22Rv1 (cell line): ENCODE data around the gene ZFYVE26.

Source experiments
- H3K27ac ChIP-seq: fragments of 450-650 bp; 2 replicates; pipeline ENCODE4 v1.5.1; 2017
- CTCF ChIP-seq: fragments of 450-650 bp; IDR thresholded peaks from 2 replicates; pipeline ENCODE4 v1.5.1; 2017; ENCODE audit warnings: mild to moderate bottlenecking
- ZFX ChIP-seq: fragments of 450-650 bp; IDR thresholded peaks from 2 replicates; pipeline ENCODE4 v1.6.1; 2017; ENCODE audit warnings: antibody characterized with exemption, borderline replicate concordance

ZFYVE26 gene

GRCh38 chr14:67735336-67736147 is 80.8 kb downstream of the ZFYVE26 start:
- TF ChIP-seq CTCF (no peak), ZFX (no peak)
- no peak overlapping the region for H3K27ac ChIP-seq

GRCh38 chr14:67734675-67735074 is 81.7 kb downstream of the ZFYVE26 start:
- TF ChIP-seq ZFX: no peak
- no peak for TF ChIP-seq CTCF
- no peak overlapping the region for H3K27ac ChIP-seq

GRCh38 chr14:67733616-67734015 is 82.8 kb downstream of the ZFYVE26 start:
- no peak overlapping the region for H3K27ac ChIP-seq
- no peak for TF ChIP-seq ZFX
- TF ChIP-seq CTCF: no peak

- H3K27ac ChIP-seq: no peak overlapping the region; the same call in 1 of the 2 replicates
- TF ChIP-seq ZFX: no peak
- no peak for TF ChIP-seq CTCF
Observed at GRCh38 chr14:67729072-67729885, 87.1 kb downstream of the ZFYVE26 start.

GRCh38 chr14:67728258-67728657 is 88.1 kb downstream of the ZFYVE26 start:
- no peak overlapping the region for H3K27ac ChIP-seq
- TF ChIP-seq CTCF (no peak), ZFX (no peak)

GRCh38 chr14:67727361-67727760 is 89.0 kb downstream of the ZFYVE26 start:
- H3K27ac ChIP-seq: no peak overlapping the region
- TF ChIP-seq ZFX (no peak), CTCF (no peak)

GRCh38 chr14:67725171-67725570 is 91.2 kb downstream of the ZFYVE26 start:
- no peak overlapping the region for H3K27ac ChIP-seq
- TF ChIP-seq ZFX (no peak), CTCF (no peak)
